Measurements from ENCODE around the gene COP1.

DNA sequence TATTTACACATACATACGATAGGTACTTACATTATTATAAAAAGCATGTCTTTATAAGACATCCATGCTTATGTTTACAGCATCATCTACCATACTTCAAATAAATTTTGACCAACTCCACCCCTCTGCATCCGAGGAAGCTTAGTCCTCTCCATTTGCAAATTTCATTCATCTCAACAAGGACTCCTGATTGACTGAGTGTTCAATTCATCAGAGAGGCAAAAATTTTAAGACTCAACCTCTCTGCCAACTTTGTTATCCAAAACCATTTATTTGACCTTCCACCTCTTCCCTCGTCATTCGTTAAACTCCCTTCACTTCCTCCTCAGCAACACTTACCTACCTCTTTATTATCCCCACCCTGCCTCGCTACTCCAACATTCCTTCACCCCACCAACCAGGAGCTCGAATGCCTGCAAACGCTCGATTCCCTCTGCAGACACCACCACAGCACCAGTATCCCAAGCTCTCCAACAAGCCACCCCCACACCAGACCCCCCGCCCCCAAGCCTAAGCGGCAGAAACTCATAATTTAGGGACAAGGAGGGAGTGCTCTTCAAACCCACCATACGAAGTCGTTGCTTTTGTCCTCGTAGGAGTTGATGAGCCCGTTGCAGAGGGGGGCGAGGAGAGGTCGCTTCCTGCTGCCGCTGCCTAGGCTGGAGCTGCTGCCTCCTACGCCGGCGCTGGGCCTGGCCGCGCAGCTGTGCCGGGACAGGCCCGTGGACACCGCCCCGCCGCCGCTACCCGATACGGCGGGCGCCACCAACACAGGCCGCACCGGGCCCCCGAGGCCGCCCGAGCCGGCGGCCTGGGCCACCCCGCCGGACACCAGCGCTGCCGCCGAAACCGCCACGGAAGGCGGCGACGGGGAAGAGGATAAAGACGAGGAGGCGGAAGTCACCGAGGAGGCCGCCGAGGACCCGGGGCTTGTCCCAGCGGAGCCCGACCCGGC is 803 bp downstream of the COP1 start:
- TF ChIP-seq POLR2A (IDR thresholded peaks at IDR 0.05) = no peak
- TF ChIP-seq, protein P1, sequence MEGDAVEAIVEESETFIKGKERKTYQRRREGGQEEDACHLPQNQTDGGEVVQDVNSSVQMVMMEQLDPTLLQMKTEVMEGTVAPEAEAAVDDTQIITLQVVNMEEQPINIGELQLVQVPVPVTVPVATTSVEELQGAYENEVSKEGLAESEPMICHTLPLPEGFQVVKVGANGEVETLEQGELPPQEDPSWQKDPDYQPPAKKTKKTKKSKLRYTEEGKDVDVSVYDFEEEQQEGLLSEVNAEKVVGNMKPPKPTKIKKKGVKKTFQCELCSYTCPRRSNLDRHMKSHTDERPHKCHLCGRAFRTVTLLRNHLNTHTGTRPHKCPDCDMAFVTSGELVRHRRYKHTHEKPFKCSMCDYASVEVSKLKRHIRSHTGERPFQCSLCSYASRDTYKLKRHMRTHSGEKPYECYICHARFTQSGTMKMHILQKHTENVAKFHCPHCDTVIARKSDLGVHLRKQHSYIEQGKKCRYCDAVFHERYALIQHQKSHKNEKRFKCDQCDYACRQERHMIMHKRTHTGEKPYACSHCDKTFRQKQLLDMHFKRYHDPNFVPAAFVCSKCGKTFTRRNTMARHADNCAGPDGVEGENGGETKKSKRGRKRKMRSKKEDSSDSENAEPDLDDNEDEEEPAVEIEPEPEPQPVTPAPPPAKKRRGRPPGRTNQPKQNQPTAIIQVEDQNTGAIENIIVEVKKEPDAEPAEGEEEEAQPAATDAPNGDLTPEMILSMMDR (IDR thresholded peaks at IDR 0.05) = no peak
